Keratinocyte (primary cell): ENCODE data around the gene ITPR1. TPM values are rescaled to one million over a fixed set of nuclear protein-coding genes. Genes with fewer than 3 reads are reported as not detected.

Source experiments
- DNase-seq: peaks from one replicate; pipeline ENCODE4 v3.0.0-alpha.2; 2011; ENCODE audit warnings: low read depth, missing footprints, low spot score
- FAIRE-seq: peaks from 2 replicates; lab custom pipeline; 2011; peaks lifted over from hg19 to GRCh38; lab: Jason Lieb, UNC
- H2AFZ ChIP-seq: 2 replicates; pipeline ENCODE4 v1.6.0; 2012; ENCODE audit warnings: low read length, control low read depth, inconsistent platforms; ENCODE audit not compliant: control insufficient read depth
- H3K27ac ChIP-seq: 2 replicates; pipeline ENCODE4 v1.5.1; 2011; ENCODE audit warnings: low read length; ENCODE audit not compliant: control insufficient read depth, insufficient read depth
- H3K27me3 ChIP-seq: 3 replicates; pipeline ENCODE4 v1.6.0; 2011; ENCODE audit warnings: low read length; ENCODE audit not compliant: control insufficient read depth, insufficient read depth; ENCODE audit errors: extremely low read depth
- H3K36me3 ChIP-seq, 2 experiments: 2 replicates in 1 of 2; 3 replicates in 1 of 2; pipeline ENCODE4 v1.5.1; 2011; ENCODE audit warnings: low read length in 2 of 2, mild to moderate bottlenecking in 1 of 2; ENCODE audit not compliant: control insufficient read depth in 2 of 2, insufficient read depth in 2 of 2; ENCODE audit errors: extremely low read depth in 1 of 2
- H3K4me1 ChIP-seq: 3 replicates; pipeline ENCODE4 v1.5.1; 2011; ENCODE audit warnings: low read length; ENCODE audit not compliant: control insufficient read depth, insufficient read depth; ENCODE audit errors: extremely low read depth
- H3K4me2 ChIP-seq: 3 replicates; pipeline ENCODE4 v1.6.0; 2011; ENCODE audit warnings: low read depth, low read length; ENCODE audit not compliant: control insufficient read depth, insufficient read depth; ENCODE audit errors: extremely low read depth
- H3K4me3 ChIP-seq, 3 experiments: fragments of 200-600 bp in 1 of 3; sonication (generic) in 1 of 3; 2 replicates in 2 of 3; 3 replicates in 1 of 3; pipeline ENCODE4 v1.5.1; 2011 to 2016; ENCODE audit warnings: low read length in 3 of 3, mild to moderate bottlenecking in 3 of 3, control low read depth in 2 of 3, inconsistent platforms in 1 of 3, low read depth in 1 of 3, mixed read lengths in 1 of 3, mixed run types in 1 of 3, moderate library complexity in 1 of 3; ENCODE audit not compliant: control insufficient read depth in 2 of 3, insufficient read depth in 2 of 3; ENCODE audit errors: extremely low read depth in 1 of 3
- H3K79me2 ChIP-seq: 2 replicates; pipeline ENCODE4 v1.6.0; 2012; ENCODE audit warnings: low read length; ENCODE audit not compliant: control insufficient read depth, insufficient read depth
- H3K9ac ChIP-seq: 3 replicates; pipeline ENCODE4 v1.6.0; 2011; ENCODE audit warnings: low read length; ENCODE audit not compliant: control insufficient read depth, insufficient read depth; ENCODE audit errors: extremely low read depth
- H3K9me1 ChIP-seq: 3 replicates; pipeline ENCODE4 v1.6.0; 2011; ENCODE audit warnings: low read length; ENCODE audit not compliant: control insufficient read depth, insufficient read depth; ENCODE audit errors: extremely low read depth
- H3K9me3 ChIP-seq: 2 replicates; pipeline ENCODE4 v1.5.1; 2012; ENCODE audit warnings: low read depth, low read length; ENCODE audit not compliant: control insufficient read depth
- H4K20me1 ChIP-seq: 3 replicates; pipeline ENCODE4 v1.6.0; 2011; ENCODE audit warnings: low read length; ENCODE audit not compliant: control insufficient read depth, insufficient read depth; ENCODE audit errors: extremely low read depth
- EZH2 ChIP-seq: IDR thresholded peaks from one replicate; pipeline ENCODE4 v1.6.1; 2012; ENCODE audit warnings: inconsistent platforms, mild to moderate bottlenecking, low read length, moderate library complexity
- dilution Hi-C: fragments of 300-500 bp; cut with MboI; formaldehyde crosslinking; loops from one replicate; pipeline ENCODE4 v1.7.0; 2020; ENCODE audit warnings: low sequenced_read_pairs; ENCODE audit not compliant: extremely low pct_ligation_motif_present
- polyA plus RNA-seq, 5 experiments: library from polyadenylated mRNA; depleted of rRNA in 3 of 5; stranded (reverse) in 3 of 5; stranded (forward) in 1 of 5; unstranded in 1 of 5; fragments of >200 nt; gene quantifications; 1 replicate in 1 of 5; 2 replicates in 3 of 5; 3 replicates in 1 of 5; pipeline versions ENCODE4 v1.2.1 to v1.2.3, GENCODE V29; 2011 to 2012; ENCODE audit warnings: missing spikeins in 2 of 5, low read depth in 1 of 5, low replicate concordance in 1 of 5
- TF ChIP-seq, protein P1 (sequence below), 3 experiments: IDR thresholded peaks in 1 of 3; conservative IDR thresholded peaks in 1 of 3; optimal IDR thresholded peaks in 1 of 3; 2 replicates in 2 of 3; 3 replicates in 1 of 3; pipeline versions ENCODE3 to v1.5.1; 2011; ENCODE audit warnings: low read length in 3 of 3, mild to moderate bottlenecking in 3 of 3, moderate library complexity in 2 of 3, control low read depth in 1 of 3, inconsistent platforms in 1 of 3; ENCODE audit not compliant: insufficient read depth in 2 of 3; ENCODE audit errors: extremely low read depth in 1 of 3

Gene ITPR1
- polyA plus RNA-seq, 1 donor (not counting 4 experiments of a cell fraction or from before 2014, with no cell fraction given), result 3.5 TPM

DNA sequence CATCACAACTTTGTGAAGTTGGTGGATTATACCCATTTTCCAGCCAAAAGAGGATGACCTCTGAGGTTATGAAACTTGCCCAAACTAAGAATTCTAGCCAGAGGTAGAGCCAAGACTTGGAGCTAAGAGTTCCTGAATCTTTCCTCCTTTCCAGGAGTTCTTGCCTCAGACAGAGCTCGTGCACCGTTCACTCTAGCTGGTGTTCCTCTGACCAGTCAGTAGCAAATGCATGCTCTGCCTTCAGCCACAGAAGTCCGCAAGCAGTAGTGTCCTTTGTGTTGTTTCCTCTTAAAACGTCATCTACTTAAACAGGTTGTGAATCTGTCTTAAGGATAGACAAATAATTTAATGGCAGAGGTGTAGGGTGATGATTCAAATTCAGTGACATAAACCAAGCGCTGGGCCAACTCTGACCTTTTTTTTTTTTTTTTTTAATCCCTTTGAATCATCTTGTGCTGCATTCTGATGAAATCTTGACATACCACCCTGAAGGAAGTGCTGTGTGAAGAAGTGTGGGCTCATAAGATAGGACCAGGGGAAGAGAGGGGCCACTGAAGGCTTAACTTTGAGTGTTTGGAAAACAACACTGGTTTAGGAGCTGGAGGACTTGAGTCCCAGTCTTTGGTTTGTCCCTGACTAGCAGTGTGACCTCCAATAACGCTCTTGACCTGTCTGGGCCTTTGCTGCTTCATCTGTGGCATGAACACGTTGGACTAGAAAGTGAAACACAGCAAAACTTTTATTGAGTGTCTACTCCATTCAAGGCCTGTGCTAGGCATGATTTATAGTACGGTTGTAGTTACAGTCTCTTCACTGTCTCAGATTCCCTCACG is 53.4 kb downstream of the ITPR1 start:
- H3K36me3 ChIP-seq, result no peaks in the 10 kb centered on the region
- no peaks in the 10 kb centered on the region for H4K20me1 ChIP-seq
- no peaks in the 10 kb centered on the region for H3K27me3 ChIP-seq
- no peaks in the 10 kb centered on the region for H3K9me3 ChIP-seq
- FAIRE-seq (no peak), DNase-seq (no peak)
- dilution Hi-C loops, result no loop called here
- H3K4me2 ChIP-seq, result no peak overlapping the region
- H2AFZ ChIP-seq, result no peak overlapping the region
- TF ChIP-seq, protein P1, sequence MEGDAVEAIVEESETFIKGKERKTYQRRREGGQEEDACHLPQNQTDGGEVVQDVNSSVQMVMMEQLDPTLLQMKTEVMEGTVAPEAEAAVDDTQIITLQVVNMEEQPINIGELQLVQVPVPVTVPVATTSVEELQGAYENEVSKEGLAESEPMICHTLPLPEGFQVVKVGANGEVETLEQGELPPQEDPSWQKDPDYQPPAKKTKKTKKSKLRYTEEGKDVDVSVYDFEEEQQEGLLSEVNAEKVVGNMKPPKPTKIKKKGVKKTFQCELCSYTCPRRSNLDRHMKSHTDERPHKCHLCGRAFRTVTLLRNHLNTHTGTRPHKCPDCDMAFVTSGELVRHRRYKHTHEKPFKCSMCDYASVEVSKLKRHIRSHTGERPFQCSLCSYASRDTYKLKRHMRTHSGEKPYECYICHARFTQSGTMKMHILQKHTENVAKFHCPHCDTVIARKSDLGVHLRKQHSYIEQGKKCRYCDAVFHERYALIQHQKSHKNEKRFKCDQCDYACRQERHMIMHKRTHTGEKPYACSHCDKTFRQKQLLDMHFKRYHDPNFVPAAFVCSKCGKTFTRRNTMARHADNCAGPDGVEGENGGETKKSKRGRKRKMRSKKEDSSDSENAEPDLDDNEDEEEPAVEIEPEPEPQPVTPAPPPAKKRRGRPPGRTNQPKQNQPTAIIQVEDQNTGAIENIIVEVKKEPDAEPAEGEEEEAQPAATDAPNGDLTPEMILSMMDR (optimal IDR thresholded peaks at IDR 0.05 in 1 of 3, IDR thresholded peaks at IDR 0.05 in 1 of 3, conservative IDR thresholded peaks at IDR 0.05 in 1 of 3; ENCODE audit: extremely low read depth in 1 of 3, insufficient read depth in 2 of 3, low read length in 3 of 3), result no peak
- no peak for TF ChIP-seq EZH2
- H3K9ac ChIP-seq, result no peak overlapping the region
- H3K4me1 ChIP-seq, result no peaks in the 10 kb centered on the region
- H3K27ac ChIP-seq, result no peak overlapping the region
- H3K79me2 ChIP-seq, result no peaks in the 10 kb centered on the region
- H3K4me3 ChIP-seq, result no peak overlapping the region
- H3K9me1 ChIP-seq, result no peaks in the 10 kb centered on the region

DNA sequence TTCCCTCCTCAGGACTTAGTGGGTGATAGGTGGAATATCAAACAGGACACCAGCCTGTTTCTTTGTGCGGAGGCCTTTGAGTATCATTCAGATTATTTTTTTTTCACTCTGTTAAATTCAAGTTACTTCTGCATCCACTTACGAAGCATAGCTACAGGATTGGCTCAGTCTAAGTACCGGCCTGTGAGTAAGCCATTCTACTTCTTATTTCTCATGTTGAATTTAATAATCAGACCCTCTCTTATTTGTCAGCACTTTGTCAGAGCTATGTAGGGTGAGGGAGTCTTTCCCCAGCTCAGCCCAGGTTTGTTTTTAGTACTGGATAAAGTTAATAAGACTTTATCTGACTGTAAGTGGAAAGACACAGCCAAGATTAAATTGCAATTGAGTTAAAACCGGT is 54.7 kb downstream of the ITPR1 start:
- H4K20me1 ChIP-seq, result no peaks in the 10 kb centered on the region
- no peak for FAIRE-seq
- H3K9ac ChIP-seq, result no peak overlapping the region
- no peaks in the 10 kb centered on the region for H3K36me3 ChIP-seq
- no peaks in the 10 kb centered on the region for H3K27me3 ChIP-seq
- H3K27ac ChIP-seq, result no peak overlapping the region
- H3K4me2 ChIP-seq, result no peak overlapping the region
- no peak overlapping the region for H2AFZ ChIP-seq
- no peaks in the 10 kb centered on the region for H3K9me1 ChIP-seq
- no peaks in the 10 kb centered on the region for H3K9me3 ChIP-seq
- no peak overlapping the region for H3K4me3 ChIP-seq
- dilution Hi-C loops, result no loop called here
- no peaks in the 10 kb centered on the region for H3K4me1 ChIP-seq
- no peak for DNase-seq
- H3K79me2 ChIP-seq, result no peaks in the 10 kb centered on the region
- TF ChIP-seq, protein P1 (optimal IDR thresholded peaks at IDR 0.05 in 1 of 3, IDR thresholded peaks at IDR 0.05 in 1 of 3, conservative IDR thresholded peaks at IDR 0.05 in 1 of 3; ENCODE audit: extremely low read depth in 1 of 3, insufficient read depth in 2 of 3, low read length in 3 of 3), result no peak
- no peak for TF ChIP-seq EZH2
